GM23338 (cell line): ENCODE results near the gene RBMS2. TPM values are rescaled to one million over a fixed set of nuclear protein-coding genes. Genes with fewer than 3 reads are reported as not detected.

ENCODE experiments used
- ATAC-seq: fragments of 200-7000 bp; cut with Tn5 transposase; 3 replicates; pipeline ENCODE4 v1.9.1; 2020
- DNase-seq: peaks from one replicate; pipeline ENCODE4 v3.0.0-alpha.2; 2015; ENCODE audit warnings: low spot score
- H2AFZ ChIP-seq: fragments of 200-600 bp; sonication (generic); 2 replicates; pipeline ENCODE4 v1.8.0; 2016; ENCODE audit warnings: antibody characterized with exemption, mild to moderate bottlenecking, moderate library complexity
- H3F3A ChIP-seq: fragments of 200-600 bp; sonication (generic); replicated peaks from 2 replicates; pipeline ENCODE4 v1.8.0; 2017; ENCODE audit warnings: antibody characterized with exemption, mixed run types, low read depth
- H3K27ac ChIP-seq: fragments of 200-600 bp; sonication (generic); 2 replicates; pipeline ENCODE4 v1.6.1; 2016; ENCODE audit warnings: low read depth
- H3K27me3 ChIP-seq: fragments of 200-600 bp; sonication (generic); 2 replicates; pipeline ENCODE4 v1.8.0; 2016; ENCODE audit warnings: mild to moderate bottlenecking, mixed run types, moderate library complexity; ENCODE audit not compliant: insufficient read depth
- H3K36me3 ChIP-seq: fragments of 200-600 bp; sonication (generic); 2 replicates; pipeline ENCODE4 v1.8.0; 2016; ENCODE audit warnings: mild to moderate bottlenecking; ENCODE audit not compliant: insufficient read depth
- H3K4me1 ChIP-seq: fragments of 200-600 bp; sonication (generic); 2 replicates; pipeline ENCODE4 v1.8.0; 2016; ENCODE audit warnings: mild to moderate bottlenecking, moderate library complexity; ENCODE audit not compliant: insufficient read depth
- H3K4me2 ChIP-seq: fragments of 200-600 bp; sonication (generic); 2 replicates; pipeline ENCODE4 v1.7.1; 2017; ENCODE audit warnings: mixed run types
- H3K4me3 ChIP-seq: fragments of 200-600 bp; sonication (generic); 2 replicates; pipeline ENCODE4 v1.6.1; 2016; ENCODE audit warnings: mixed run types
- H3K79me2 ChIP-seq: fragments of 200-600 bp; sonication (generic); replicated peaks from 2 replicates; pipeline ENCODE4 v1.8.0; 2017; ENCODE audit warnings: mild to moderate bottlenecking; ENCODE audit not compliant: insufficient read depth
- H3K9me2 ChIP-seq: fragments of 200-600 bp; sonication (generic); 2 replicates; pipeline ENCODE4 v1.8.0; 2017; ENCODE audit not compliant: insufficient read depth
- H4K20me1 ChIP-seq: fragments of 200-600 bp; sonication (generic); replicated peaks from 2 replicates; pipeline ENCODE4 v1.8.0; 2017; ENCODE audit warnings: mild to moderate bottlenecking; ENCODE audit not compliant: insufficient read depth
- H3K27ac Mint-ChIP-seq: 2 replicates; pipeline ENCODE4 v1.8.0; 2020; ENCODE audit warnings: inconsistent platforms, mild to moderate bottlenecking, moderate library complexity, mixed read lengths
- H3K27me3 Mint-ChIP-seq: 3 replicates; pipeline ENCODE4 v1.8.0; 2022; ENCODE audit warnings: low read depth, mild to moderate bottlenecking, moderate library complexity, mixed read lengths, inconsistent platforms; ENCODE audit not compliant: insufficient read depth, poor library complexity
- H3K36me3 Mint-ChIP-seq: 3 replicates; pipeline ENCODE4 v1.8.0; 2021; ENCODE audit warnings: low read depth, mild to moderate bottlenecking, inconsistent platforms, moderate library complexity, mixed read lengths
- H3K4me1 Mint-ChIP-seq: 3 replicates; pipeline ENCODE4 v1.8.0; 2020; ENCODE audit warnings: mild to moderate bottlenecking, inconsistent platforms, mixed read lengths
- H3K4me3 Mint-ChIP-seq: 3 replicates; pipeline ENCODE4 v1.8.0; 2021; ENCODE audit warnings: moderate library complexity, mild to moderate bottlenecking, inconsistent platforms, mixed read lengths
- H3K9me3 Mint-ChIP-seq: 3 replicates; pipeline ENCODE4 v1.8.0; 2020; ENCODE audit warnings: moderate library complexity, mild to moderate bottlenecking, inconsistent platforms, mixed read lengths
- CREB1 ChIP-seq: fragments of 250-450 bp; sonication (Bioruptor Pico); IDR thresholded peaks from 2 replicates; pipeline ENCODE4 v1.5.0; 2020; ENCODE audit warnings: low read depth, mild to moderate bottlenecking, moderate library complexity
- EZH2 ChIP-seq: fragments of 200-600 bp; sonication (generic); IDR thresholded peaks from one replicate; pipeline ENCODE4 v1.8.0; 2017; ENCODE audit warnings: antibody characterized with exemption, mild to moderate bottlenecking, low read depth; ENCODE audit not compliant: unreplicated experiment
- JUNB ChIP-seq: IDR thresholded peaks from one replicate; pipeline ENCODE4 v1.6.1; 2016; ENCODE audit warnings: antibody characterized with exemption; ENCODE audit not compliant: unreplicated experiment
- NANOG ChIP-seq: IDR thresholded peaks from 2 replicates; pipeline ENCODE4 v1.6.1; 2016; ENCODE audit warnings: antibody characterized with exemption, borderline replicate concordance
- POLR2AphosphoS5 ChIP-seq: IDR thresholded peaks from 2 replicates; pipeline ENCODE4 v1.6.1; 2016; ENCODE audit warnings: antibody characterized with exemption, low read depth
- STAT1 ChIP-seq: IDR thresholded peaks from one replicate; pipeline ENCODE4 v1.6.1; 2016; ENCODE audit warnings: antibody characterized with exemption; ENCODE audit not compliant: unreplicated experiment
- ZNF114 ChIP-seq: fragments of 250-450 bp; sonication (Bioruptor Pico); IDR thresholded peaks from 2 replicates; pipeline ENCODE4 v1.5.0; 2020; ENCODE audit warnings: mild to moderate bottlenecking, moderate library complexity
- ZNF331 ChIP-seq: fragments of 250-450 bp; sonication (Bioruptor Pico); IDR thresholded peaks from 2 replicates; pipeline ENCODE4 v1.5.0; 2020; ENCODE audit warnings: low read depth, mild to moderate bottlenecking, moderate library complexity
- polyA plus RNA-seq: library from polyadenylated mRNA; unstranded; fragments of >200 nt; fragmentation: Nextera tagmentation; extraction: Ambion mirVana; gene quantifications from 2 replicates; pipeline ENCODE4 v1.2.1, GENCODE V29; 2016
- total RNA-seq: library from RNA; depleted of rRNA; stranded (reverse); fragments of >200 nt; shearing (Covaris generic); gene quantifications from 2 replicates; pipeline ENCODE4 v1.2.3, GENCODE V29; 2014
- TF ChIP-seq, protein P1 (sequence below): IDR thresholded peaks from one replicate; pipeline ENCODE4 v1.6.1; 2018; ENCODE audit warnings: antibody characterized with exemption; ENCODE audit not compliant: unreplicated experiment
- TF ChIP-seq, protein P2 (sequence below): IDR thresholded peaks from 2 replicates; pipeline ENCODE4 v1.6.1; 2016; ENCODE audit warnings: antibody characterized with exemption
- TF ChIP-seq, protein P3 (sequence below), 2 experiments: fragments of 200-600 bp in 1 of 2; sonication (generic) in 1 of 2; conservative IDR thresholded peaks; 2 replicates each; pipeline versions ENCODE4 v1.5.1 to v1.6.1; 2016 to 2017; ENCODE audit warnings: antibody characterized with exemption in 2 of 2, low read depth in 2 of 2, mild to moderate bottlenecking in 2 of 2, moderate library complexity in 1 of 2

The RBMS2 gene
- total and polyA plus RNA-seq, 2 experiments from 2014 or later: 9.2 to 16.8 TPM

DNA sequence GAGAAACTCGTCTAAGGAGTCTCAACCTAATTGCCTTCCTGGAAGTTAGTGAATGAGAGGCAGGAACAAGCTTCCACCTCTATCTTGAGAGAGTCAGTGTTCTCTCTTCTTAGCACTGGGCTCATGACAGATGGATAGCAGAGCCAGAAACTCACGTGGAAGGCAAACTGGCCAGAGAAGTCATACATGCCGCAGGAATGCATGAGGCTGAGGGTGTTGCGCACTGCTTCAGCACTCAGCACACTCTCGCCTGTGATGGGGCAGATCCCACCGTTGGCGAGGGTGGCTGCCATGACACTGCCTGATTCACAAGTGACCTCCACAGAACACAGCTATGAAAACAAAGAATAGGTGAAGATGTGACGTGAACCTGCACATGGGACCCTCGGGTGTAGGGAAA lies 47.2 kb upstream of the RBMS2 start (continued):
- TF ChIP-seq, protein P1, sequence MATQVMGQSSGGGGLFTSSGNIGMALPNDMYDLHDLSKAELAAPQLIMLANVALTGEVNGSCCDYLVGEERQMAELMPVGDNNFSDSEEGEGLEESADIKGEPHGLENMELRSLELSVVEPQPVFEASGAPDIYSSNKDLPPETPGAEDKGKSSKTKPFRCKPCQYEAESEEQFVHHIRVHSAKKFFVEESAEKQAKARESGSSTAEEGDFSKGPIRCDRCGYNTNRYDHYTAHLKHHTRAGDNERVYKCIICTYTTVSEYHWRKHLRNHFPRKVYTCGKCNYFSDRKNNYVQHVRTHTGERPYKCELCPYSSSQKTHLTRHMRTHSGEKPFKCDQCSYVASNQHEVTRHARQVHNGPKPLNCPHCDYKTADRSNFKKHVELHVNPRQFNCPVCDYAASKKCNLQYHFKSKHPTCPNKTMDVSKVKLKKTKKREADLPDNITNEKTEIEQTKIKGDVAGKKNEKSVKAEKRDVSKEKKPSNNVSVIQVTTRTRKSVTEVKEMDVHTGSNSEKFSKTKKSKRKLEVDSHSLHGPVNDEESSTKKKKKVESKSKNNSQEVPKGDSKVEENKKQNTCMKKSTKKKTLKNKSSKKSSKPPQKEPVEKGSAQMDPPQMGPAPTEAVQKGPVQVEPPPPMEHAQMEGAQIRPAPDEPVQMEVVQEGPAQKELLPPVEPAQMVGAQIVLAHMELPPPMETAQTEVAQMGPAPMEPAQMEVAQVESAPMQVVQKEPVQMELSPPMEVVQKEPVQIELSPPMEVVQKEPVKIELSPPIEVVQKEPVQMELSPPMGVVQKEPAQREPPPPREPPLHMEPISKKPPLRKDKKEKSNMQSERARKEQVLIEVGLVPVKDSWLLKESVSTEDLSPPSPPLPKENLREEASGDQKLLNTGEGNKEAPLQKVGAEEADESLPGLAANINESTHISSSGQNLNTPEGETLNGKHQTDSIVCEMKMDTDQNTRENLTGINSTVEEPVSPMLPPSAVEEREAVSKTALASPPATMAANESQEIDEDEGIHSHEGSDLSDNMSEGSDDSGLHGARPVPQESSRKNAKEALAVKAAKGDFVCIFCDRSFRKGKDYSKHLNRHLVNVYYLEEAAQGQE: no peak
- TF ChIP-seq POLR2AphosphoS5 (no peak), JUNB (no peak), ZNF114 (CRISPR knock-in tag) (no peak), STAT1 (no peak), ZNF331 (CRISPR knock-in tag) (no peak), CREB1 (CRISPR knock-in tag) (no peak)
- TF ChIP-seq, protein P2, sequence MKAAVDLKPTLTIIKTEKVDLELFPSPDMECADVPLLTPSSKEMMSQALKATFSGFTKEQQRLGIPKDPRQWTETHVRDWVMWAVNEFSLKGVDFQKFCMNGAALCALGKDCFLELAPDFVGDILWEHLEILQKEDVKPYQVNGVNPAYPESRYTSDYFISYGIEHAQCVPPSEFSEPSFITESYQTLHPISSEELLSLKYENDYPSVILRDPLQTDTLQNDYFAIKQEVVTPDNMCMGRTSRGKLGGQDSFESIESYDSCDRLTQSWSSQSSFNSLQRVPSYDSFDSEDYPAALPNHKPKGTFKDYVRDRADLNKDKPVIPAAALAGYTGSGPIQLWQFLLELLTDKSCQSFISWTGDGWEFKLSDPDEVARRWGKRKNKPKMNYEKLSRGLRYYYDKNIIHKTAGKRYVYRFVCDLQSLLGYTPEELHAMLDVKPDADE: no peak
- TF ChIP-seq, protein P3, sequence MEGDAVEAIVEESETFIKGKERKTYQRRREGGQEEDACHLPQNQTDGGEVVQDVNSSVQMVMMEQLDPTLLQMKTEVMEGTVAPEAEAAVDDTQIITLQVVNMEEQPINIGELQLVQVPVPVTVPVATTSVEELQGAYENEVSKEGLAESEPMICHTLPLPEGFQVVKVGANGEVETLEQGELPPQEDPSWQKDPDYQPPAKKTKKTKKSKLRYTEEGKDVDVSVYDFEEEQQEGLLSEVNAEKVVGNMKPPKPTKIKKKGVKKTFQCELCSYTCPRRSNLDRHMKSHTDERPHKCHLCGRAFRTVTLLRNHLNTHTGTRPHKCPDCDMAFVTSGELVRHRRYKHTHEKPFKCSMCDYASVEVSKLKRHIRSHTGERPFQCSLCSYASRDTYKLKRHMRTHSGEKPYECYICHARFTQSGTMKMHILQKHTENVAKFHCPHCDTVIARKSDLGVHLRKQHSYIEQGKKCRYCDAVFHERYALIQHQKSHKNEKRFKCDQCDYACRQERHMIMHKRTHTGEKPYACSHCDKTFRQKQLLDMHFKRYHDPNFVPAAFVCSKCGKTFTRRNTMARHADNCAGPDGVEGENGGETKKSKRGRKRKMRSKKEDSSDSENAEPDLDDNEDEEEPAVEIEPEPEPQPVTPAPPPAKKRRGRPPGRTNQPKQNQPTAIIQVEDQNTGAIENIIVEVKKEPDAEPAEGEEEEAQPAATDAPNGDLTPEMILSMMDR (conservative IDR thresholded peaks at IDR 0.05; ENCODE audit: low read depth in 2 of 2): no peak

DNA sequence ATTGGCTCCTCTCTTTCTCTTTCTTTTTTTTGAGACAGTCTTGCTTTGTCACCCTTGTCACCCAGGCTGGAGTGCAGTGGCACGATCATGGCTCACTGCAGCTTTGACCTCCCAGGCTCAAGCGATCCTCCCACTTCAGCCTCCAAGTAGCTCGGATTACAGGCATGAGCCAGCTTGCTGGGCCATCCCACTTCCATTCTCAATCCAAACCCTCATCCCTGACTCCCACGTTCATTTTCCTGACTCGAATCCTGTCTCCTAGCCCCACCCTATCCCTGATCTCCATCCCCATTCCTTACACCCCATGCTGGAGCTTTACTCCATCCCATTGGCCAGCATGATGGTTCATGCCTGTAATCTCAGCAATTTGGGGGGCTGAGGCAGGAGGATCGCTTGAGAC lies 45.5 kb upstream of the RBMS2 start:
- Histone ChIP-seq H3K9me2 (no peaks in the 10 kb centered on the region), H3F3A (peaks cover 9% of the 10 kb centered on the region; the same call in 1 of the 2 replicates), H3K79me2 (no peaks in the 10 kb centered on the region), H4K20me1 (peaks cover 5% of the 10 kb centered on the region; the same call in 1 of the 2 replicates), H3K4me3 (no peak overlapping the region), H3K36me3 (peaks cover 4% of the 10 kb centered on the region; the same call in 1 of the 2 replicates), H3K27me3 (no peaks in the 10 kb centered on the region), H2AFZ (no peak overlapping the region), H3K27ac (no peak overlapping the region), H3K4me1 (no peaks in the 10 kb centered on the region), H3K4me2 (no peak overlapping the region)
- peaks cover 19% of the 10 kb centered on the region for H3K36me3 Mint-ChIP-seq
- peaks cover 4% of the 10 kb centered on the region for H3K27me3 Mint-ChIP-seq
- H3K4me3 Mint-ChIP-seq: no peak overlapping the region
- H3K9me3 Mint-ChIP-seq: no peaks in the 10 kb centered on the region
- DNase-seq (no peak), ATAC-seq (no peak)
- no peaks in the 10 kb centered on the region; the same call in 2 of the 3 replicates for H3K4me1 Mint-ChIP-seq
- TF ChIP-seq CREB1 (CRISPR knock-in tag) (no peak), NANOG (no peak), EZH2 (no peak), POLR2AphosphoS5 (no peak), STAT1 (no peak), JUNB (no peak)
- TF ChIP-seq, protein P3 (conservative IDR thresholded peaks at IDR 0.05; ENCODE audit: low read depth in 2 of 2): no peak
- TF ChIP-seq, protein P2: no peak
- TF ChIP-seq, protein P1: no peak
- no peak overlapping the region for H3K27ac Mint-ChIP-seq
